Stimulated activated CD4-positive, alpha-beta T cell treated with anti-CD3 and anti-CD28 coated beads, TNF-alpha, amount 100 ng/mL, for 24 hours (primary cell): ENCODE results near the gene STPG2.
"Not testable (repeated sequence)": the region's sequence is repeated elsewhere in the genome, so short reads cannot be mapped to it uniquely, and the experiment has no call there.

Source experiments
- DNase-seq, 3 experiments: peaks; one replicate each; pipeline ENCODE4 v3.0.0-alpha.2; 2020; ENCODE audit warnings: low read depth in 3 of 3

Gene STPG2

GRCh38 chr4:97942951-97943350, 200.3 kb downstream of the STPG2 start:
- no peak for DNase-seq

GRCh38 chr4:97942137-97942536, 201.1 kb downstream of the STPG2 start:
- no peak for DNase-seq

- DNase-seq, result no peak
These were observed 205.1 kb downstream of the STPG2 start for GRCh38 chr4:97938141-97938540.

GRCh38 chr4:97924341-97924958, 218.8 kb downstream of the STPG2 start:
- DNase-seq, result no peak

GRCh38 chr4:97923096-97923495, 220.2 kb downstream of the STPG2 start:
- DNase-seq, result no peak

GRCh38 chr4:97917115-97917514, 226.2 kb downstream of the STPG2 start:
- no peak for DNase-seq

GRCh38 chr4:97912156-97912555, 231.1 kb downstream of the STPG2 start:
- no peak for DNase-seq

GRCh38 chr4:97911236-97911906, 231.9 kb downstream of the STPG2 start:
- no peak for DNase-seq

GRCh38 chr4:97910005-97910404, 233.3 kb downstream of the STPG2 start:
- no peak for DNase-seq

- not testable (repeated sequence) for DNase-seq
These were observed 239.7 kb downstream of the STPG2 start for GRCh38 chr4:97903436-97904189.

GRCh38 chr4:97900229-97900628, 243.0 kb downstream of the STPG2 start:
- no peak for DNase-seq

- no peak for DNase-seq
These were observed 250.5 kb downstream of the STPG2 start for GRCh38 chr4:97892592-97893266.

GRCh38 chr4:97879942-97880341, 263.3 kb downstream of the STPG2 start:
- no peak for DNase-seq

- DNase-seq, result no peak
These were observed 275.2 kb downstream of the STPG2 start for GRCh38 chr4:97868097-97868496.

GRCh38 chr4:97867557-97868091, 275.7 kb downstream of the STPG2 start:
- DNase-seq, result no peak

- no peak for DNase-seq
These were observed 276.3 kb downstream of the STPG2 start for GRCh38 chr4:97866821-97867556.

GRCh38 chr4:97851115-97851514, 292.2 kb downstream of the STPG2 start:
- DNase-seq, result no peak

GRCh38 chr4:97845758-97846157, 297.5 kb downstream of the STPG2 start:
- DNase-seq, result no peak

- DNase-seq, result no peak
These were observed 301.8 kb downstream of the STPG2 start for GRCh38 chr4:97841512-97841911.

- no peak for DNase-seq
These were observed 306.6 kb downstream of the STPG2 start for GRCh38 chr4:97836662-97837061.

GRCh38 chr4:97828646-97829045, 314.6 kb downstream of the STPG2 start:
- no peak for DNase-seq
